ENCODE measurements around the gene OR52E5. TPM values are rescaled to one million over a fixed set of nuclear protein-coding genes. Genes with fewer than 3 reads are reported as not detected.

The OR52E5 gene
- total RNA-seq, 1 experiment from 2014 or later = not detected

GRCh38 chr11:5928811-5929210 lies 35.8 kb downstream of the OR52E5 start:
- Mint-ChIP-seq H3K27ac (ENCODE audit: unreplicated experiment) (no peak overlapping the region), H3K27me3 (ENCODE audit: insufficient read depth, unreplicated experiment) (peaks cover 5% of the 10 kb centered on the region), H3K4me3 (ENCODE audit: unreplicated experiment) (no peak overlapping the region), H3K36me3 (ENCODE audit: insufficient read depth, unreplicated experiment) (no peaks in the 10 kb centered on the region), H3K9me3 (ENCODE audit: unreplicated experiment) (peaks cover 45% of the 10 kb centered on the region), H3K4me1 (ENCODE audit: low read depth, unreplicated experiment) (no peaks in the 10 kb centered on the region)
- DNase-seq = no peak
- Histone ChIP-seq H3K27me3 (replicated peaks; ENCODE audit: control insufficient read depth, insufficient read depth, low read length) (no peaks in the 10 kb centered on the region), H3K4me3 (ENCODE audit: low read depth, low read length) (no peak overlapping the region), H3K36me3 (ENCODE audit: control insufficient read depth, insufficient read depth, low read length) (no peaks in the 10 kb centered on the region), H3K4me1 (no peaks in the 10 kb centered on the region), H3K9me3 (no peaks in the 10 kb centered on the region)
- BruUV-seq (replicated peaks) = no TSS peak
- CTCF ChIA-PET = no interaction called here
- POLR2A ChIA-PET = no interaction called here
- intact Hi-C loops (cut with micrococcal nuclease; ENCODE audit: unreplicated experiment) = no loop called here
- TF ChIP-seq CTCF (IDR thresholded peaks at IDR 0.05; ENCODE audit: insufficient read depth in 1 of 2, low read depth in 1 of 2, low read length in 1 of 2, severe bottlenecking in 1 of 2, unreplicated experiment in 1 of 2) = no peak

GRCh38 chr11:5929571-5930368 lies 36.8 kb downstream of the OR52E5 start:
- H3K27me3 ChIP-seq (replicated peaks; ENCODE audit: control insufficient read depth, insufficient read depth, low read length) = no peaks in the 10 kb centered on the region
- no peaks in the 10 kb centered on the region for H3K9me3 ChIP-seq
- H3K27ac Mint-ChIP-seq (ENCODE audit: unreplicated experiment) = no peak overlapping the region
- no peaks in the 10 kb centered on the region for H3K36me3 Mint-ChIP-seq (ENCODE audit: insufficient read depth, unreplicated experiment)
- H3K4me1 Mint-ChIP-seq (ENCODE audit: low read depth, unreplicated experiment) = no peaks in the 10 kb centered on the region
- no peaks in the 10 kb centered on the region for H3K36me3 ChIP-seq (ENCODE audit: control insufficient read depth, insufficient read depth, low read length)
- ChIA-PET POLR2A (no interaction called here), CTCF (interaction anchor here (0.6 kb wide), 1 partner anchor 1093 kb away, joined by 7 read pairs; no protein-coding TSS in a partner anchor)
- H3K4me3 Mint-ChIP-seq (ENCODE audit: unreplicated experiment) = no peak overlapping the region
- peaks cover 5% of the 10 kb centered on the region for H3K27me3 Mint-ChIP-seq (ENCODE audit: insufficient read depth, unreplicated experiment)
- BruUV-seq (replicated peaks) = no TSS peak
- H3K9me3 Mint-ChIP-seq (ENCODE audit: unreplicated experiment) = peaks cover 45% of the 10 kb centered on the region
- no peak for DNase-seq
- intact Hi-C loops (cut with micrococcal nuclease; ENCODE audit: unreplicated experiment) = no loop called here
- H3K4me1 ChIP-seq = no peaks in the 10 kb centered on the region
- TF ChIP-seq CTCF (IDR thresholded peaks at IDR 0.05; ENCODE audit: insufficient read depth in 1 of 2, low read depth in 1 of 2, low read length in 1 of 2, severe bottlenecking in 1 of 2, unreplicated experiment in 1 of 2) = no peak
- H3K4me3 ChIP-seq (ENCODE audit: low read depth, low read length) = no peak overlapping the region

- Mint-ChIP-seq H3K27ac (ENCODE audit: unreplicated experiment) (no peak overlapping the region), H3K4me1 (ENCODE audit: low read depth, unreplicated experiment) (no peaks in the 10 kb centered on the region), H3K36me3 (ENCODE audit: insufficient read depth, unreplicated experiment) (no peaks in the 10 kb centered on the region), H3K27me3 (ENCODE audit: insufficient read depth, unreplicated experiment) (peaks cover 5% of the 10 kb centered on the region), H3K4me3 (ENCODE audit: unreplicated experiment) (no peak overlapping the region), H3K9me3 (ENCODE audit: unreplicated experiment) (peaks cover 45% of the 10 kb centered on the region)
- TF ChIP-seq CTCF (IDR thresholded peaks at IDR 0.05; ENCODE audit: insufficient read depth in 1 of 2, low read depth in 1 of 2, low read length in 1 of 2, severe bottlenecking in 1 of 2, unreplicated experiment in 1 of 2) = no peak
- Histone ChIP-seq H3K9me3 (no peaks in the 10 kb centered on the region), H3K36me3 (ENCODE audit: control insufficient read depth, insufficient read depth, low read length) (no peaks in the 10 kb centered on the region), H3K27me3 (replicated peaks; ENCODE audit: control insufficient read depth, insufficient read depth, low read length) (no peaks in the 10 kb centered on the region), H3K4me3 (ENCODE audit: low read depth, low read length) (no peak overlapping the region), H3K4me1 (no peaks in the 10 kb centered on the region)
- no peak for DNase-seq
- POLR2A ChIA-PET = no interaction called here
- intact Hi-C loops (cut with micrococcal nuclease; ENCODE audit: unreplicated experiment) = no loop called here
- CTCF ChIA-PET = interaction anchor here (0.6 kb wide), 1 partner anchor 1094 kb away, joined by 7 read pairs; no protein-coding TSS in a partner anchor
- no TSS peak for BruUV-seq (replicated peaks)
Observed at GRCh38 chr11:5930614-5931013, 37.6 kb downstream of the OR52E5 start.
